ENCODE results near the gene CLCN7. TPM values are rescaled to one million over a fixed set of nuclear protein-coding genes. Genes with fewer than 3 reads are reported as not detected.

CLCN7 gene
- total and polyA plus RNA-seq, 4 donors = 61.1 to 119 (median 88.0) TPM

DNA sequence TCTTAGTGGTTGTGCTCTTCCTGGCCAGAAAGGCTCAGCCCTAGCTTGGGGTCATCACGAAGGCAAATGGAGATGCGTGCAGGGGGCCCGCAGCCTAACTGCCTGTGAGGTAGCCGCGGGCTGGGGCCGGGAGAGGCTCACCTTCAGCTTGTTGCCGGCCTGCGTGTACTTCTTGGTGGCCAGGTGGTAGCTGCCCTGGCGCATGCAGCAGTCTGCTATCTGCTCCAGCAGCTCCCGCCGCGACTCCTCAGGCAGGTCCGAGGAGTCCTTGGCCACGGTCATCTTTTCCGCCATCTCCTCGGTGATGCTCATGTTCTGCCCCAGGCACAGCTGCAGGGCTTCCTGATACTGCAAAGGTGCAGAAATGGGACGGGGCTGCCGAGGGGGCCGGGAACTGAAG, 45.6 kb upstream of the CLCN7 start:
- Histone ChIP-seq H3K27ac (ENCODE audit: low read depth in 1 of 2, low read length in 1 of 2) (no peak overlapping the region), H3K9ac (ENCODE audit: insufficient read depth in 1 of 2, low read length in 2 of 2) (no peak overlapping the region), H3K4me1 (ENCODE audit: control insufficient read depth in 5 of 5, insufficient read depth in 5 of 5, low read length in 5 of 5) (no peaks in the 10 kb centered on the region), H3K4me3 (no peak overlapping the region), H3K27me3 (ENCODE audit: control insufficient read depth in 3 of 3, insufficient read depth in 3 of 3, low read length in 2 of 3) (no peaks in the 10 kb centered on the region), H3K36me3 (ENCODE audit: control insufficient read depth in 4 of 4, insufficient read depth in 4 of 4, low read length in 4 of 4) (peaks cover 0 to 35% (median 5%) of the 10 kb centered on the region in 4 donors), H3K9me3 (ENCODE audit: control insufficient read depth in 4 of 4, insufficient read depth in 3 of 4, low read length in 3 of 4) (no peaks in the 10 kb centered on the region)
- ATAC-seq (ENCODE audit: insufficient read depth, low FRiP score) (no peak), DNase-seq (no peak)
- TF ChIP-seq, protein P1, sequence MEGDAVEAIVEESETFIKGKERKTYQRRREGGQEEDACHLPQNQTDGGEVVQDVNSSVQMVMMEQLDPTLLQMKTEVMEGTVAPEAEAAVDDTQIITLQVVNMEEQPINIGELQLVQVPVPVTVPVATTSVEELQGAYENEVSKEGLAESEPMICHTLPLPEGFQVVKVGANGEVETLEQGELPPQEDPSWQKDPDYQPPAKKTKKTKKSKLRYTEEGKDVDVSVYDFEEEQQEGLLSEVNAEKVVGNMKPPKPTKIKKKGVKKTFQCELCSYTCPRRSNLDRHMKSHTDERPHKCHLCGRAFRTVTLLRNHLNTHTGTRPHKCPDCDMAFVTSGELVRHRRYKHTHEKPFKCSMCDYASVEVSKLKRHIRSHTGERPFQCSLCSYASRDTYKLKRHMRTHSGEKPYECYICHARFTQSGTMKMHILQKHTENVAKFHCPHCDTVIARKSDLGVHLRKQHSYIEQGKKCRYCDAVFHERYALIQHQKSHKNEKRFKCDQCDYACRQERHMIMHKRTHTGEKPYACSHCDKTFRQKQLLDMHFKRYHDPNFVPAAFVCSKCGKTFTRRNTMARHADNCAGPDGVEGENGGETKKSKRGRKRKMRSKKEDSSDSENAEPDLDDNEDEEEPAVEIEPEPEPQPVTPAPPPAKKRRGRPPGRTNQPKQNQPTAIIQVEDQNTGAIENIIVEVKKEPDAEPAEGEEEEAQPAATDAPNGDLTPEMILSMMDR (IDR thresholded peaks at IDR 0.05; ENCODE audit: control extremely low read depth, extremely low read depth) = no peak
- 95% methylated on average over 19 of the region's 19 CpGs for WGBS, 2 donors

DNA sequence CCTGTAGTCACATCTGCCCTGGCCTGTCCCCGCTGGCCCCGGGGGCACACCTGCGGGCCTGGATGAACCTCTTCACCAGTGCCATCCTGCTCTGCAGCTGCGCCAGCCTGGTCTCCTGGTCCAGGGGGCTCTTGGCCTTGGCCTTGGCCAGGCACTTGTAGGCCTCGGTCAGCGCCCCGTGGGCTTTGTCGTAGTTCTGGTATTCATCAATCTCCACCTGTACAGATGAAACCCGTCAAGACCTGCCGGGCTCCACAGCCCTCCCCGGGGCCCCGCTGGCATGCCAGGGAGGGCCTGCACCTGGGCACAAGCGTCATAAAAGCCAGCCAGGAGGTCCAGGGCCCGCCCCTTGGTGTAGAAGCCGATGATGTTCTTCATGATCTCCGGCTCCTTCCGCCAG, 45.0 kb upstream of the CLCN7 start:
- no peak for ATAC-seq (ENCODE audit: insufficient read depth, low FRiP score)

DNA sequence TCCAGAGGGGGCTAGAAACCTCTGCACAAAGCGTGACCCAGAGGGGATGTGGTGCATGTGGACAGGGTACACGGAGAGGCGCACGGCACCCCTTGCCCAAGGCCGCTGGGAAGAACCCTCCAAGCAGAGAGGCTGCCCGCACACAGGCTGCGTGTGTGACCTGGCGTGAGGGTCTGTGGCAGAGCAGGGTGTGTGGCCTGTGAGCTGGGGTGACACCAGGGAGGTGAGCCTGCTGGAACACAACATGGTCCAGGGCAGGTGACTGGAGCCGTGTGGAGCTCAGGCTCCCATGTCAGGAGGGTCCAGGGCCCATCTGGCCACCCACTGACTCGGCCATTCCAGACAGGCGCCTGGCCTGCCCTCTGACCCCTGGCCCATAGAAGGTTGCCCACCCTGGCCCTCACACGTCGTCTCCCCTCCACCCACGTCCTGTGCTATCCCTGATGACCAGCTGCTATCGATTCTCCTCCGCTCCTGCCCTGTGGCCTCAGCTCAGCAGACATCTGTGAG, 43.9 kb upstream of the CLCN7 start:
- Histone ChIP-seq H3K9ac (ENCODE audit: insufficient read depth in 1 of 2, low read length in 2 of 2) (no peak overlapping the region), H3K4me1 (ENCODE audit: control insufficient read depth in 5 of 5, insufficient read depth in 5 of 5, low read length in 5 of 5) (no peaks in the 10 kb centered on the region), H3K9me3 (ENCODE audit: control insufficient read depth in 4 of 4, insufficient read depth in 3 of 4, low read length in 3 of 4) (peaks cover 0 to 4% (median under 1%) of the 10 kb centered on the region in 4 donors), H3K4me3 (no peak overlapping the region), H3K27me3 (ENCODE audit: control insufficient read depth in 3 of 3, insufficient read depth in 3 of 3, low read length in 2 of 3) (no peaks in the 10 kb centered on the region), H3K36me3 (ENCODE audit: control insufficient read depth in 4 of 4, insufficient read depth in 4 of 4, low read length in 4 of 4) (peaks cover 0 to 25% (median 8%) of the 10 kb centered on the region in 4 donors), H3K27ac (ENCODE audit: low read depth in 1 of 2, low read length in 1 of 2) (no peak overlapping the region)
- ATAC-seq (ENCODE audit: insufficient read depth, low FRiP score) = no peak
- TF ChIP-seq, protein P1 (IDR thresholded peaks at IDR 0.05; ENCODE audit: control extremely low read depth, extremely low read depth) = no peak
- no peak for DNase-seq
- 93 to 94% methylated on average over 16 of the region's 16 CpGs for WGBS, 2 donors

More for the DNA sequence above, 45.0 kb upstream of the CLCN7 start:
- WGBS, 2 donors = 96 to 97% methylated on average over 17 of the region's 17 CpGs
- no peak for DNase-seq
- Histone ChIP-seq H3K27ac (ENCODE audit: low read depth in 1 of 2, low read length in 1 of 2) (no peak overlapping the region), H3K36me3 (ENCODE audit: control insufficient read depth in 4 of 4, insufficient read depth in 4 of 4, low read length in 4 of 4) (peaks cover 0 to 32% (median 6%) of the 10 kb centered on the region in 4 donors), H3K4me1 (ENCODE audit: control insufficient read depth in 5 of 5, insufficient read depth in 5 of 5, low read length in 5 of 5) (no peaks in the 10 kb centered on the region), H3K9me3 (ENCODE audit: control insufficient read depth in 4 of 4, insufficient read depth in 3 of 4, low read length in 3 of 4) (no peaks in the 10 kb centered on the region), H3K4me3 (no peak overlapping the region), H3K27me3 (ENCODE audit: control insufficient read depth in 3 of 3, insufficient read depth in 3 of 3, low read length in 2 of 3) (no peaks in the 10 kb centered on the region), H3K9ac (ENCODE audit: insufficient read depth in 1 of 2, low read length in 2 of 2) (no peak overlapping the region)
- TF ChIP-seq, protein P1 (IDR thresholded peaks at IDR 0.05; ENCODE audit: control extremely low read depth, extremely low read depth) = no peak

DNA sequence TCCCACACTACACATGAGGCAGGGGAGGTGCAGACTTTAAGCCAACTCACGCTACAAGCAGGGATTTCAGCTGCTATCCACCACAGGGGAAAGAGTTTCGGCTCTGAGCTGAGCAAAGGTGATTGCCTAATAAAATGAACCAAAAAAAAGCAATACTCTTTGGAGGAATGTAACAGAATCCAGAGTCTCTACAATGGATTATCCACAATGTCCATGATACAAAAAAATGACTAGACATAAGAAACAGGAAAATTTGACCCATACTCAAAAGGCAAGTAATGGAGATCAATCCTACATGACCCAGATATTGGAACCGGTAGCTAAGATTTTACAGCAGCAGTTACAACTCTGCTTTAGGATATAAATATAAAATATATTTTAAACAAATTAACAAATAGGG, 39.7 kb upstream of the CLCN7 start:
- H3K9ac ChIP-seq (ENCODE audit: insufficient read depth in 1 of 2, low read length in 2 of 2) = no peak overlapping the region
- WGBS, 2 donors = 95 to 97% methylated on average over 3 of the region's 3 CpGs
- DNase-seq (no peak), ATAC-seq (ENCODE audit: insufficient read depth, low FRiP score) (no peak)
- no peak overlapping the region for H3K27ac ChIP-seq (ENCODE audit: low read depth in 1 of 2, low read length in 1 of 2)
- H3K9me3 ChIP-seq (ENCODE audit: control insufficient read depth in 4 of 4, insufficient read depth in 3 of 4, low read length in 3 of 4) = peaks cover 0 to 4% (median under 1%) of the 10 kb centered on the region in 4 donors
- peaks cover 0 to 18% (median 0%) of the 10 kb centered on the region in 5 donors for H3K4me1 ChIP-seq (ENCODE audit: control insufficient read depth in 5 of 5, insufficient read depth in 5 of 5, low read length in 5 of 5)
- TF ChIP-seq, protein P1 (IDR thresholded peaks at IDR 0.05; ENCODE audit: control extremely low read depth, extremely low read depth) = no peak
- H3K27me3 ChIP-seq (ENCODE audit: control insufficient read depth in 3 of 3, insufficient read depth in 3 of 3, low read length in 2 of 3) = no peaks in the 10 kb centered on the region
- H3K4me3 ChIP-seq = no peak overlapping the region
- H3K36me3 ChIP-seq (ENCODE audit: control insufficient read depth in 4 of 4, insufficient read depth in 4 of 4, low read length in 4 of 4) = peaks cover 0 to 25% (median 14%) of the 10 kb centered on the region in 4 donors

Measured in lung (tissue), 12 donors.